Lower leg skin (tissue), 4 donors: ENCODE measurements around the gene SPON1. TPM values are rescaled to one million over a fixed set of nuclear protein-coding genes. Genes with fewer than 3 reads are reported as not detected.

Source experiments
- DNase-seq, 2 donors: peaks; one replicate each; pipeline ENCODE4 v3.0.0-alpha.2; 2019; ENCODE audit warnings: low spot score in 2 of 2
- H3K4me3 ChIP-seq: fragments of 200-600 bp; sonication (generic); 2 replicates; pipeline ENCODE4 v1.5.1; 2017; ENCODE audit warnings: mild to moderate bottlenecking, low read depth; ENCODE audit not compliant: poor library complexity, severe bottlenecking
- POLR2A ChIP-seq, 2 donors: fragments of 450-650 bp; IDR thresholded peaks; one replicate each; pipeline ENCODE4 v1.6.1; 2016 to 2017; ENCODE audit warnings: antibody characterized with exemption in 2 of 2, mild to moderate bottlenecking in 1 of 2, moderate library complexity in 1 of 2
- WGBS, 2 donors: methylation state at CpG; one replicate each; pipeline ENCODE4 v1.1.5; 2018; 5-methylcytosine and 5-hydroxymethylcytosine counted together
- intact Hi-C: fragments of 100-400 bp; cut with DNase I; formaldehyde crosslinking; loops from one replicate; pipeline ENCODE4 v1.15.0; 2023; ENCODE audit warnings: low total_unique reads
- total RNA-seq, 4 donors: library from RNA; depleted of rRNA; stranded (reverse); fragments of >200 nt; gene quantifications; one replicate each; pipeline ENCODE4 v1.1.0, GENCODE V29; 2016
- TF ChIP-seq, protein P1 (sequence below), 3 donors: fragments of 450-650 bp; IDR thresholded peaks; one replicate each; pipeline ENCODE4 v1.5.1; 2016; ENCODE audit warnings: antibody characterized with exemption in 3 of 3, mild to moderate bottlenecking in 3 of 3, moderate library complexity in 2 of 3

The SPON1 gene
- total RNA-seq, 4 donors from 2014 or later = 3.8 to 12.3 (median 5.1) TPM

DNA sequence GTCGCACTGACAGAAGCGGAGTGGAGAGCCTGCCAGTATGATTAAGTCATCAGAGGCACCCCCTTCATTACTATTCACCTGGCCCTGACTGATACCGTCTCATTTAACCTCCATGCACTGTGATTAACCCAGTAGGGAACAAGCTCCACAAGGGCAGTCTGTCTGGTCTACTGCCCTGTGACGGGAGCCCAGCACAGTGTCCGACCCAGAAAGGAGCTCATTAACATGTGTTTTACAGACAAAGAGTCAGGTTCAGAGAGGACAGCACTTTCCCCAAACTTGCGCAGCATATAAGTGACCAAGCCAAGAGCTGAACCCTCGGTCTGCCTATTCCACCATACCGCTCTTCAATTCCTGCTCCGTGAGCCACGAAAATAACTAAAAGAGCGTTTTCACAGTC is 266.9 kb downstream of the SPON1 start:
- no peak for DNase-seq
- TF ChIP-seq POLR2A (IDR thresholded peaks at IDR 0.05) = no peak
- TF ChIP-seq, protein P1, sequence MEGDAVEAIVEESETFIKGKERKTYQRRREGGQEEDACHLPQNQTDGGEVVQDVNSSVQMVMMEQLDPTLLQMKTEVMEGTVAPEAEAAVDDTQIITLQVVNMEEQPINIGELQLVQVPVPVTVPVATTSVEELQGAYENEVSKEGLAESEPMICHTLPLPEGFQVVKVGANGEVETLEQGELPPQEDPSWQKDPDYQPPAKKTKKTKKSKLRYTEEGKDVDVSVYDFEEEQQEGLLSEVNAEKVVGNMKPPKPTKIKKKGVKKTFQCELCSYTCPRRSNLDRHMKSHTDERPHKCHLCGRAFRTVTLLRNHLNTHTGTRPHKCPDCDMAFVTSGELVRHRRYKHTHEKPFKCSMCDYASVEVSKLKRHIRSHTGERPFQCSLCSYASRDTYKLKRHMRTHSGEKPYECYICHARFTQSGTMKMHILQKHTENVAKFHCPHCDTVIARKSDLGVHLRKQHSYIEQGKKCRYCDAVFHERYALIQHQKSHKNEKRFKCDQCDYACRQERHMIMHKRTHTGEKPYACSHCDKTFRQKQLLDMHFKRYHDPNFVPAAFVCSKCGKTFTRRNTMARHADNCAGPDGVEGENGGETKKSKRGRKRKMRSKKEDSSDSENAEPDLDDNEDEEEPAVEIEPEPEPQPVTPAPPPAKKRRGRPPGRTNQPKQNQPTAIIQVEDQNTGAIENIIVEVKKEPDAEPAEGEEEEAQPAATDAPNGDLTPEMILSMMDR (IDR thresholded peaks at IDR 0.05) = no peak
- H3K4me3 ChIP-seq = no peak overlapping the region
- 68 to 71% methylated on average over 11 of the region's 11 CpGs for WGBS, 2 donors
- intact Hi-C loops = no loop called here

DNA sequence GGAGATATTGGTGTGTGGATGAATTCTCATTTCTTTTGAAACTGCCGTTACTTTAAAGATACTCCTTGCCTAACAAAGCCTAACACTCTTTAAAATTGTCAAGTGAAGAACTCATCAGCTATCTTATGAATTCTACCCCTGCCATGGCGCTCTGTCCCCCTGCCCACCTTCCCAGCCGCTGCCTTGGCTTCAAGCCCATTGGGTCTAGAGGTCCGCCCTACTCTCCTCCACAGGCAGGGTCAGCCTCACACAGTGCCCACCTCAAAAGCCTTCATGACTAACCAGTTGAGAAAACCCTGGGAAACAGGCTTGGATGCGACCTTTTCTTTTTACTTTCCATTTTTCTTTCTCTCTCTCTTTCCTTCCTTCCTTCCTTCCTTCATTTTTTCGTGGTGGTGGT is 267.9 kb downstream of the SPON1 start:
- TF ChIP-seq, protein P1 (IDR thresholded peaks at IDR 0.05) = no peak
- no peak for TF ChIP-seq POLR2A (IDR thresholded peaks at IDR 0.05)
- no peak overlapping the region for H3K4me3 ChIP-seq
- intact Hi-C loops = no loop called here
- 68 to 74% methylated on average over 6 of the region's 6 CpGs for WGBS, 2 donors
- DNase-seq = no peak

DNA sequence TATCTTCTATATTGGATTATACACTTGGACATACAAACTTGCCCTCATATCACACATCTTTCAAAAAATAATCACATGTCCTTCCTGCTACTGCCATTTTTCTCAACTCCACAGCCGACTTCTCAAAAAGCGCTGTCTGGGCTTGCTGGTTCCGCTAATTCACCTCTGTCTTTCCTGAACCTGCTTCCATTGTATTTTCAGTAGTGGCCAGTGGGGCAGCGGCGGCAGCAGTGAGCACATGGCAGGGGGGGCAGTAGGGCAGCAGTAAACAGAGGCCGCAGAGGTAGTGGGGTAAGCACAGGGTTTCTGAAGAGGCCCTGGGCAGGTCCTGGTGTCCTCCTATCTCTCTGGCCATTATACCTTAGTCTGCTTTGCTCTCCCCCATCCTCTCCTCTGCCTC is 270.1 kb downstream of the SPON1 start:
- WGBS, 2 donors = 59 to 73% methylated on average over 6 of the region's 6 CpGs
- H3K4me3 ChIP-seq = no peak overlapping the region
- no peak for DNase-seq
- intact Hi-C loops = no loop called here
- TF ChIP-seq, protein P1 (IDR thresholded peaks at IDR 0.05) = no peak
- no peak for TF ChIP-seq POLR2A (IDR thresholded peaks at IDR 0.05)

DNA sequence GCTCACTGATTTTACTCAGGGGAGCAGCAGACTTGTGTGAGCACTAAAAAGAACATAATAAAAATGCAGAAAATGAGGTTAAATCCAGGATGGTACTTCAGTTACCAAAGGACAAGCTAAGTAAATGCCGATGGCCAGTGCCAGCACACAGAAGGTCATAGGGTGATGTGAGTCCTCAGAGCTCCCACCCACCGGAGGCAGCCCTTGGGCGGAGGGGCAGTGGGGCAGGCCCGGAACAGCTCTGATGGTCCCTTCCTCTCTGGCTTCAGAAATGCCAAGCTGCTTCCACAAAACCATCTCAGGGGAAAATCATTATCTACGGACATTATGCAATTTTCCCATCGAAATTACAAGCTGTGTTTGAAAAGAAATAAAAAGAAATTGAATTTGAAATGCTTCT is 271.9 kb downstream of the SPON1 start:
- TF ChIP-seq, protein P1 (IDR thresholded peaks at IDR 0.05) = no peak
- TF ChIP-seq POLR2A (IDR thresholded peaks at IDR 0.05) = no peak
- 72 to 75% methylated on average over 6 of the region's 6 CpGs for WGBS, 2 donors
- no peak overlapping the region for H3K4me3 ChIP-seq
- intact Hi-C loops = no loop called here
- DNase-seq = no peak

DNA sequence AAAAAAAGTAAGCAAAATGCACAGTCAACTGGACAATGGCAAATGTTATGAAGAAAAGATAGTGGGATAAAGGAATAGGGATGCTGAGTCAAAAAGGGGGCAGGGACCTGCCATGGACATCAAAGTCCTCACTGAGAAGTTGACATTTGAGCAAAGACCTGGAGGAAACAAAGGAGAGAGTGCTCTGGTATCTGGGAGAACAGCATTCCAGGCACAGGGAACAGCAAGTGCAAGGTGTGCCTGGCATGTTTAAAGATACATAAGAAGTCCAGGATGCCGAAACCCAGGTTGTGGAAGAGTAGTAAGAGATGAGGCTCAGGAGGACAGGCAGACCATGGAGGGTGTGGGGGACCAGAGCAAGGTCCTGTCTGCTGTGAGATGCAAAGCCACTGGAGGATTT is 273.2 kb downstream of the SPON1 start:
- H3K4me3 ChIP-seq = no peak overlapping the region
- TF ChIP-seq, protein P1 (IDR thresholded peaks at IDR 0.05) = no peak
- no peak for TF ChIP-seq POLR2A (IDR thresholded peaks at IDR 0.05)
- intact Hi-C loops = no loop called here
- WGBS, 2 donors = 63 to 77% methylated on average over 1 of the region's 1 CpG
- DNase-seq = no peak

DNA sequence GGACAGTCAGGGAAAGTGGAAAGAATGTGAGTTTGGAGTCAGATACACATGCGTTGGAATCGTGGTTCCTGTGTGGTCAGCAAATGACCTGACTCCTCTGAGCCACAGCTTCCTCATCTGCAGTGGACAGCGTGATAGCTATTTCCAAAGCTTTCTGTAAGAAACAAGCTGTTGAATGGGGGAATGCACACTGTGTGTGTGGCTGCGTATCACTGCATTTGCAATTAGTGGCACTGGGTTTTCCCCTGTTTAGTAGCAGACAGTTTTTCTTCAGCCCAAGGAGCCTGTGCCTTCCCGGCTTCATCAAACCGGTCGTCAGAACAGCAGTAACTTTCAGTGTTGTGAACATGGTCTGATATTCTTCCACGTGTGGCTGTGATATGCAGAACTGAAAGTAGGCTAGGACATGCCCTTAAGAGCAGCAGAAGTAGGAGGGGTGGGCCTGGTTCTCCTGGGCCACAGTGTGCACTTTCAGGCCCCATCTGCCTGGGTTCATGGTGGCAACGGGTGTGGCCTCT is 275.0 kb downstream of the SPON1 start:
- no peak for DNase-seq
- whole genome bisulfite sequencing, 2 donors = 75 to 82% methylated on average over 9 of the region's 9 CpGs
- TF ChIP-seq, protein P1 (IDR thresholded peaks at IDR 0.05) = no peak
- TF ChIP-seq POLR2A (IDR thresholded peaks at IDR 0.05) = no peak
- H3K4me3 ChIP-seq = no peak overlapping the region
- intact Hi-C loops = no loop called here
